Upper lobe of left lung (tissue), 6 donors: ENCODE data around the gene SLC7A14. TPM values are rescaled to one million over a fixed set of nuclear protein-coding genes. Genes with fewer than 3 reads are reported as not detected.
A peak's percentile ranks its signal among the peaks of the same experiment; 100 is the strongest.

Experiments
- ATAC-seq, 2 donors: fragments of 200-7000 bp; cut with Tn5 transposase; one replicate each; pipeline ENCODE4 v1.9.1; 2022; ENCODE audit warnings: mild to moderate bottlenecking in 2 of 2, moderate library complexity in 2 of 2; ENCODE audit not compliant: low FRiP score in 2 of 2
- DNase-seq, 2 donors: peaks; one replicate each; pipeline ENCODE4 v3.0.0-alpha.2; 2019 to 2020
- H3K27ac ChIP-seq, 4 donors: fragments of 200-600 bp; sonication (generic); one replicate each; pipeline ENCODE4 v1.5.1; 2016 to 2019
- H3K27me3 ChIP-seq, 4 donors: fragments of 200-600 bp; sonication (generic); one replicate each; pipeline ENCODE4 v1.5.1; 2017 to 2019
- H3K36me3 ChIP-seq, 4 donors: fragments of 200-600 bp; sonication (generic); one replicate each; pipeline ENCODE4 v1.5.1; 2016 to 2019
- H3K4me1 ChIP-seq, 4 donors: fragments of 200-600 bp; sonication (generic); one replicate each; pipeline ENCODE4 v1.5.1; 2018 to 2019
- H3K4me3 ChIP-seq, 4 donors: fragments of 200-600 bp; sonication (generic); one replicate each; pipeline ENCODE4 v1.5.1; 2017 to 2019; ENCODE audit warnings: mild to moderate bottlenecking in 2 of 4, moderate library complexity in 1 of 4
- H3K9me3 ChIP-seq, 4 donors: fragments of 200-600 bp; sonication (generic); one replicate each; pipeline ENCODE4 v1.5.1; 2018 to 2019
- CTCF ChIP-seq, 6 experiments: fragments of 450-650 bp in 4 of 6; fragments of 200-600 bp in 2 of 6; sonication (generic) in 2 of 6; IDR thresholded peaks; one replicate each; pipeline ENCODE4 v1.5.1; 2016 to 2019; ENCODE audit warnings: antibody characterized with exemption in 6 of 6
- EP300 ChIP-seq, 4 donors: sonication (generic); formaldehyde crosslinking; IDR thresholded peaks; one replicate each; pipeline ENCODE4 v1.5.1; 2017; ENCODE audit warnings: antibody characterized with exemption in 4 of 4, control low read depth in 2 of 4
- POLR2A ChIP-seq, 4 donors: fragments of 450-650 bp; IDR thresholded peaks; one replicate each; pipeline ENCODE4 v1.5.1; 2016 to 2017; ENCODE audit warnings: antibody characterized with exemption in 4 of 4, mild to moderate bottlenecking in 2 of 4
- POLR2AphosphoS5 ChIP-seq, 2 donors: sonication (generic); formaldehyde crosslinking; IDR thresholded peaks; one replicate each; pipeline ENCODE4 v1.5.1; 2017; ENCODE audit warnings: antibody characterized with exemption in 2 of 2
- WGBS, 2 donors: methylation state at CpG; one replicate each; pipeline ENCODE4 v1.1.5; 2017 to 2018; 5-methylcytosine and 5-hydroxymethylcytosine counted together
- total RNA-seq, 6 donors: library from RNA; depleted of rRNA in 4 of 6; stranded (reverse); fragments of >200 nt in 4 of 6; gene quantifications; one replicate each; pipeline versions ENCODE4 v1.1.0 to v1.2.1, GENCODE V29; 2016 to 2021
- donor health status: DM: no; HTN: no; CAD: no; lungs with moderate emphysema.
- donor health status: DM: no; HTN: yes; CAD: no; lungs with severe emphysema.

The SLC7A14 gene
- total RNA-seq, 6 donors from 2014 or later: 0.03 TPM; not detected in 5

GRCh38 chr3:170531657-170532335 is 54.1 kb downstream of the SLC7A14 start:
- Histone ChIP-seq H3K27ac (no peak overlapping the region), H3K4me1 (no peaks in the 10 kb centered on the region), H3K36me3 (no peaks in the 10 kb centered on the region), H3K9me3 (no peaks in the 10 kb centered on the region), H3K27me3 (no peaks in the 10 kb centered on the region), H3K4me3 (no peak overlapping the region)
- 63 to 75% methylated on average over 6 to 7 of the region's 7 CpGs for WGBS, 2 donors
- DNase-seq (no peak), ATAC-seq (peak in 1 of 2 donors; percentile 81)
- TF ChIP-seq POLR2AphosphoS5 (IDR thresholded peaks at IDR 0.05): no peak
- no peak for TF ChIP-seq CTCF (IDR thresholded peaks at IDR 0.05)
- TF ChIP-seq POLR2A (IDR thresholded peaks at IDR 0.05): no peak
- TF ChIP-seq EP300 (IDR thresholded peaks at IDR 0.05): no peak

GRCh38 chr3:170531054-170531453 is 54.8 kb downstream of the SLC7A14 start:
- H3K27ac ChIP-seq: no peak overlapping the region
- WGBS, 2 donors: 74 to 76% methylated on average over 6 of the region's 6 CpGs
- no peak for DNase-seq

GRCh38 chr3:170529912-170530311 is 56.0 kb downstream of the SLC7A14 start:
- no peak overlapping the region for H3K27ac ChIP-seq
- DNase-seq (no peak), ATAC-seq (no peak)
- H3K4me3 ChIP-seq: no peak overlapping the region
- no peaks in the 10 kb centered on the region for H3K36me3 ChIP-seq
- H3K4me1 ChIP-seq: no peaks in the 10 kb centered on the region
- H3K9me3 ChIP-seq: no peaks in the 10 kb centered on the region
- H3K27me3 ChIP-seq: no peaks in the 10 kb centered on the region
- 94 to 97% methylated on average over 4 of the region's 4 CpGs for WGBS, 2 donors
- TF ChIP-seq POLR2A (IDR thresholded peaks at IDR 0.05): no peak
- TF ChIP-seq EP300 (IDR thresholded peaks at IDR 0.05): no peak
- no peak for TF ChIP-seq CTCF (IDR thresholded peaks at IDR 0.05)
- no peak for TF ChIP-seq POLR2AphosphoS5 (IDR thresholded peaks at IDR 0.05)

More at GRCh38 chr3:170531054-170531453, 54.8 kb downstream of the SLC7A14 start:
- TF ChIP-seq EP300 (IDR thresholded peaks at IDR 0.05) (no peak), POLR2AphosphoS5 (IDR thresholded peaks at IDR 0.05) (no peak), CTCF (IDR thresholded peaks at IDR 0.05) (no peak), POLR2A (IDR thresholded peaks at IDR 0.05) (no peak)
- Histone ChIP-seq H3K4me3 (no peak overlapping the region), H3K4me1 (no peaks in the 10 kb centered on the region), H3K9me3 (no peaks in the 10 kb centered on the region), H3K36me3 (no peaks in the 10 kb centered on the region), H3K27me3 (no peaks in the 10 kb centered on the region)
- no peak for ATAC-seq

GRCh38 chr3:170529346-170529745 is 56.5 kb downstream of the SLC7A14 start:
- 60 to 64% methylated on average over 2 of the region's 2 CpGs for WGBS, 2 donors
- Histone ChIP-seq H3K27ac (no peak overlapping the region), H3K27me3 (no peaks in the 10 kb centered on the region), H3K36me3 (no peaks in the 10 kb centered on the region), H3K9me3 (no peaks in the 10 kb centered on the region), H3K4me1 (no peaks in the 10 kb centered on the region), H3K4me3 (no peak overlapping the region)
- TF ChIP-seq POLR2AphosphoS5 (IDR thresholded peaks at IDR 0.05) (no peak), POLR2A (IDR thresholded peaks at IDR 0.05) (no peak), CTCF (IDR thresholded peaks at IDR 0.05) (no peak), EP300 (IDR thresholded peaks at IDR 0.05) (no peak)
- ATAC-seq: no peak
- no peak for DNase-seq

- H3K4me1 ChIP-seq: no peaks in the 10 kb centered on the region
- no peak for ATAC-seq
- H3K27ac ChIP-seq: no peak overlapping the region
- WGBS, 2 donors: 69 to 73% methylated on average over 8 of the region's 8 CpGs
- H3K9me3 ChIP-seq: no peaks in the 10 kb centered on the region
- H3K4me3 ChIP-seq: no peak overlapping the region
- no peaks in the 10 kb centered on the region for H3K36me3 ChIP-seq
- no peaks in the 10 kb centered on the region for H3K27me3 ChIP-seq
- TF ChIP-seq EP300 (IDR thresholded peaks at IDR 0.05) (no peak), POLR2A (IDR thresholded peaks at IDR 0.05) (no peak), CTCF (IDR thresholded peaks at IDR 0.05) (no peak)
- DNase-seq: no peak
These were observed 57.1 kb downstream of the SLC7A14 start for GRCh38 chr3:170528726-170529125.
